COLO668 (cell line): Measurements from ENCODE around the gene CDH4.

Experiments used
- DNase-seq: peaks from one replicate; lab custom pipeline; 2025; ENCODE audit not compliant: unreplicated experiment; lab: John Stamatoyannopoulos, UW

The CDH4 gene

DNA sequence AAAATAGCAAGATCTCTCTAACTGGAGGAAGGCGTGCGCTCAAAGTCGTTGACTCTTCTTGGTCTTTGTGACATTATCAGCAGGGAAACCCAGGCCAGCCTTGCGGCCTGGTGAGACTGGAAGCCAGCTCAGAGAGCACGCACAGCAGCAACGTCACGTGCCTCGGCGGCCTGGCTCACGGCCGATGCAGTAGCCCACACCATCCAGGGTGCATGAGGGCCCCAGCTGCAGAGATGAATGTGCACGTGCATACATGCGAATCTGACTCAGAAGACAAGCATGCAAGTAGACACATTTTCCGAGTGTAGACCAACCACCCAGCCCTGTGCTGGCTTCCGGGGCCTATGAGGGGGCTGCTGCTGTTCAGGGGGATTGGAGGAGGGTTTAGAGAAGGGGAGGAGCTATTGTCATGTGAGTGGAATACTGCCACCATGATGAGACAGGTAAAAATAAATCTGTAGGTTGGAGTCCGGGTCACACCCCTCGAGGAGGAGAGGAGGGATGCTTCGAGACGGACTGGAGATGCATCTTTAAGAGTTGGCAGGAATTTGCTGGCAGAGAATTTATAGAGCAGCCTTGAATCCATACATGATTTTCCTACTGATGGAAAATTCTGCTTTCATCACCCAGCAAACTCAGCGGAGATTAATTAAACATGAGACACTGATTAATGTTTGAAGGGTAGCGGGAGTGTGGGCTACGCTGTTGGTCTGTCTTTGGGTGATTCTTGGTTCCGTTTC, 388.2 kb downstream of the CDH4 start:
- DNase-seq: no peak

DNA sequence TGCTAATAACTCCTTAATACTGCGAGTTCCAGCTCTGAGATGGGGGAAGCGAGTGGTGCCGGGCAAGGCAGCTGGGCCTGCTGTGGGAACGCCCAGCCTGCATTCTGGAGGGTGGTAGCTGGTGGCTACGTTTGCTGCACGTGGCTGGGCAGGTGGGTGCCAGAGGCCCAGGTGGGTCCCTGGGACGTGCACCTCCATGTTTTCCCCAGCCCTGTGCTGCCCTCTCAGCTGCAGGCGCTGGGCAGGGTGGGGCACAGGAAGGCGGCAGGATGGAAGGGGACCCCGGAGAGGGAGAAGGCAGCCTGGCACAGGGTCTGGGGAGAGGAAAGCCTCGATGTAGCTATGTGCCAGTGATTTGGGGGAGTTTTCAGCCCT, 388.8 kb downstream of the CDH4 start:
- no peak for DNase-seq

DNA sequence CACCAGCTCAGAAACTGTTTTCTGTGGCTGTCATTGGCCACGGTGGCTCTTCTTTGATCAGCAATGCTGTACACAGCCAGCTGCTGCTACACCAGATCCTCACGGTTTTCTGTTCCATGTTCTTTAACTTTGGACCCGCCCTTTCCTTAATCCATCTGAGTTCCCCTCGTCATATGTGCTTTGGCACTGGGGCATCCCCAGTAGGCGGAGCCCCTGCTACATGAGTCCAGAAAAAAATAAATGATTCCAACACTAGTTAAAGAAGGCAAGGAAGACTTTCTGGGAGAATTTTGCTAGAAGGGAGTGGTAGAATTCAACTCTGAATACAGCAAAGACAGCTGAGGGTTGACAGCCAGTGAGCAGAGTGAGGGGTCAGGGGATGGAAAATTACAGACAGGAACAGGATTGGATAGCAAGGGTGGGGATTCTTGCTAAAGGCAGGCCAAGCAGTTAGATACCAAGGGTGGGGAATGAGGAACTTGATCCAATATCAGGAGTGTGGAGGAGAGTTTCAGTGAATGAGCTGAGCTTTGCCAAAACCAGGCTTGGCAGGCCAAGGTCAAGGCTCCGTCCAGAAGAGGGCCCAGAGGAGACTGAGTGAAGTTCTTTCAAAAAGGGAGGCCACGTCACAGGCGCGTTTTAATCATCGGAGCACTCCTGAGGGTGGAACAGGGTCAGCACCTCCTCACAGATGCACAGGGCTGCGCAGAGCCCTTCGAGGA, 391.8 kb downstream of the CDH4 start:
- DNase-seq: no peak

DNA sequence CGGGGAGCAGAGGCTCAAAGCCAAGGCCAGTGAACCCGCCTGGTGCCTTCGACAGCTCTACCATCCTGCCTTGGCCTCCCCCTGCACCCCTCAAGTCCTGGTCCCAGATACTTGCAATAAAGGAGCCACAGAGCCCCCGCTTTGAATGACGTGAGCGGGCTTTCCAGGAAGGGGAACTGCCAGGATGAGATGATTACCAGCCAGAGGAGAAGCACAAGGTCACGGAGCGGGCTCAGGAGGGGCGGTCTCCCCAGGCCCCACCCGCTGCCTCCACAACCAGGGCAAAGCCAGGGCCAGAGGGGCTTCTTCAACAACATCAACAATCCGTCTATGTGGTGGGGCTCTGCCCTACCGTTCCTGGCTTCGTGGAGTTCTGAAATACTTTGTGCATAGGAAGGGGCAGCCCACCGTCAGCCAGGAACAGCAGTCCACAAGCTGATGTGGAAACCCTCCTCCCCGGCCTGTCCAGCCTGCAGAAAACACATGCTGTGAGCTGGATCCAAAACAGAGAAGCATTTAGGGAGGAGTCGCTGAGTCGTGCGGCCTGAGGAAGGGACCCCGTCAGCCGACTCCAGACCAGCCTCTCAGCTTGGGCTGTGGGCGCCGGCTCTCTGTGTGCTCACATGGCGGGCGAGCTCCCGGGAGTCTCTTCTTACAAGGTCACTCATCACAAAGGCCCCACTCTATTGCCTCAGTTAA, 392.5 kb downstream of the CDH4 start:
- no peak for DNase-seq

DNA sequence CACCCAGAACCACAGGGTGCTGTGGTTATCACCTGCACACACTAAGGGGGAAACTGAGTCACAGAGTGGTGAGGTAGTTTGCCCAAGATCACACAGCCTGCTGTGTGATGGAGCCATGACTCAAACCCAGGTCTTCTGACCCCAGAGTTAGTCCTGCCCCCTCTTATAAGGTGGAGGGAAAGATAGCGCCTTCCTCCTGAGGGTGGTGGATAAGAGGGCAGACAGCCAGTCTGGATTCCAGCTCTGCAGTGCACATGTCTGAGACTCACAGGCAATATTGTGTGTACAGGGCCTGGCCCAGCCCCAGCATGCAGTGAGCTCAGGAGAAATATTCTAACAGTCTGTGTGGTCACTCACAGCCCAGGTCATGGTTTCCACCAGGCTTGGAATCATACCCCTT, 393.7 kb downstream of the CDH4 start:
- DNase-seq: no peak

DNA sequence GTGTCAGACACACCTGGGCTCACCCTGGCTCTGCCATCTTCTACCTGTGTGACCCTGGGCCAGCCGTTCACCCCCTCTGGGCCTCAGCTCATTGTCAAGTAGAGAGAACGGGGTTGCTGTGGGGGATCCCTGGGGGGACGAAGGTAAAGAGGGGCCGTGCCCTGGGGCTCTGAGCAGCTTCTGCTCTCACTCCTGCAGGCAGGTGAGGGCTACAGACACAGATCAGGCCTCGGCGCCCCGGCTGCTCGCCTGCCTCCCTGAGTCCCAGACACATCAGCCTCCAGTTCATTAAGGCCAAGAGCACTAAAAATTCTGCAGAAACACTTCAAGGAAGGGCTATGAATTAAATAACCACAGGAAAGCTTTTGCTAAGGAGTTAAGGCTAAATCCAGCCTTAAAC, 394.4 kb downstream of the CDH4 start:
- DNase-seq: no peak

DNA sequence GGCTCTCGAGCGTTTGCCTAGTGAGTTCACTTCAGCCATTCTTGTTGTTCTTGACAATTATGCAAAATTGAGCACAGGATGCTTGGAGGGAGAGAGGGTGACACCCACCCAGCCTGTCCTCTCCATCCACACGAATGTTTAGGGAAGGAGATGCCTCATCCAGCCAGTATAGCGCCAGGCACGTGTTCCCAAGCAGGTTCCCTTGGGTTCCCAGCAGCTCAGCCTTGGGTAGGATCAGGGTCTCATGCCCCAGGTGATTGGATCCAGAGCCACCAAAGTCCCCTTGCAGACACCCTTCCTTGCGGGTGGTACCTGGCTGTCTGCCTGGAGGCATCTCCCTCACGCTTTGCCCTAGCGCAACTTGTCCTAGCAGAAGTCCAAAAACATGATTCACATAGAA, 394.9 kb downstream of the CDH4 start:
- no peak for DNase-seq

DNA sequence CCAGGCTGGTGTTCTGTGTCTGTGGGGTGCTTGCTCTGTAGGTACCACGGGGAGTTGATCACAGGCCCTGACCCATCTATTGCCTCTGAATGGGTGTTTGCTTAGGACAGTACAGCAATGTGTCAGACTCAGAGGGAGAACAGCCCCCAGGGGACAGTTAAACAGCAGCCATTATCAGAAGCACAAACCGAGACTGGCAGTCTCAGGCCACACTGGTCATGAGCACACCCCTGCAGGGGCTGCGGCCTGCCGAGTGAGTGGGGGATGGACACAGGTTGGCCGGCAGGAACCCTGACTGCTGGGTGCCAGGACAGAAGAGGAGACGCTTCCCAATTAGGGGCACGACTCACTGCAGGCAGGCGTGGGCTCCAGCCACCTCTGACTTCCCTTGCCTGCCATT, 395.6 kb downstream of the CDH4 start:
- no peak for DNase-seq

DNA sequence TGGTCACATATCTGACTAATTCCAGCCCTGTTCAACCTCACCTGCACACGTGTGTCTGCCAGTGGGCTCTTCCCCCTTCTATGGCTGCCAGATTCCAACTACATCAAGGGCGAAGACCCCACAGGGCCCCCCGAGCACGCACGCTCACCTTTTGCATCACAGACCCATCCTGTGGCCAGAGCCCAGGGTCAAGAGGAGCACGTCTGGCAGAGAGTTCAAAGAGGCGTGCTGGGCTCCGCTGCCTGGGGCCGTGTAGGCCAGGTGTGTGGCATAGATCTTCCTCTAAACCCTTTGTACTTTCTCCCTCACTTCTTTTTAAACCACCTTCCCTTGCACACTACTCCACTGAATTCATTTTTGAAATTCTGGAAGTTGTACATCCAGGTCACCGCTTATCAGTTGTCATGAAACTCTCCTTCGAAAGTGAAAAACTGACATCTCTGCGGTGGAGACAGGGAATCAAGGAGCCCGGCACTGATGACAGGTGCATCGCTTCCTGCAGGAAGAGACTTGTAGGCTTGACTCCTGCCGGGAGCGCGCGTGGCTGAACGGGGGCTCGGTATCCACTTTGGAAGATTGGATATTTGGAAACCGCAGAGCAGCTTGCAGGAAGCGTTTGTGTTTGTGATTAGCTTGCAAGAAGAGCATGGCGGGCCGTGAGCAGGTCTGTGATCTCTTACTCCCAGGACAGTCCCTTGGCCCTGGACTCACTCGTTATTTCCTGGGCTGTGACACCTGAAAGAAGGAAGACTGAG, 397.2 kb downstream of the CDH4 start:
- no peak for DNase-seq

DNA sequence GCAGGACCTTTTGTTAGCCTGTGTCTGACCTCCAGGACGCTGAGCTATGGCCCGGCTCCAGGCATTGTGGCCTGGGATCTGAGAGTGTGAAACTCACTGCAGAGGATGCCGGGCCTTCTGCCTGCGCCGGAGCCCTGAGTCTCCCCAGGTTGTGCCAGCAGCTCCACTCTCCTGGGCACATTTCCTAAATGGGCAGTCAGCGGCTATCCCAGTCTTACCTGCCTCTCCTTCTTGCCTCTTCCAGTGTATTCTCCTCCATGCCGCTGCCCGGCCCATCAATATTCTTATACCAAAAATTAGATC, 397.8 kb downstream of the CDH4 start:
- DNase-seq: no peak

DNA sequence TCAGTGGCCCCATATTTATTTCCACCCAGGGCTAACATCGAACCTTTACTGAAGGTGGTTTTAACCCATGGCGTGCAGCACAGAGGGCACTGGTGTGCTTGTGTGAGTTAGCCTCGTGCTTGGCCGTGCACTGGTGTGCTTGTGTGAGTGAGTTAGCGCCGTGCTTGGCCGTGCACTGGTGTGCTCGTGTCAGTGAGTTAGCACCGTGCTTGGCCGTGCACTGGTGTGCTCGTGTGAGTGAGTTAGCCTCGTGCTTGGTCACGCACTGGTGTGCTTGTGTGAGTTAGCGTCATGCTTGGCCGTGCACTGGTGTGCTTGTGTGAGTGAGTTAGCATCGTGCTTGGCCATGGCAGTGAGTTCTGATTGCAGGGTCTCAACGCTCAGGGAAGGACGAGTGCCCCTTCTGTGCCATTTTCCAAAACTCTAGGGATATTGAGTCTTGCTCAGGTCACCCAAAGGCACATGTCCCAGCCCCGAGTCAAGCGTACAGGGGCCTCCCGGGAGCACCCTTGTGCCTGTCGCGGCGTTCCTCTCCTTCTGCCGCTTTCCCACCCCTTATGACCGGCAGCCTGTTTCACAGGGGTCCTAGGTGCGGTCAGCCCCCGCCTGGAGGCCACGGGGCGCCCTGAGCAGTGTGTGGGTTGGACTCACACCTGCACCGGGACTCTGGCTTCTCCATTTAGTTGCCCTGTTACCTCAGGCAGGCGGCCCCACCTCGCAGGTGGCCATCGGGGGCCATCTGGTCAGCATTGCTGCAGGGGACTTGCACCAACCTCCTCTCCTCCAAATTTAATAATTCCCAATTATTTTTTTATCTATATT, 399.1 kb downstream of the CDH4 start:
- DNase-seq: no peak

DNA sequence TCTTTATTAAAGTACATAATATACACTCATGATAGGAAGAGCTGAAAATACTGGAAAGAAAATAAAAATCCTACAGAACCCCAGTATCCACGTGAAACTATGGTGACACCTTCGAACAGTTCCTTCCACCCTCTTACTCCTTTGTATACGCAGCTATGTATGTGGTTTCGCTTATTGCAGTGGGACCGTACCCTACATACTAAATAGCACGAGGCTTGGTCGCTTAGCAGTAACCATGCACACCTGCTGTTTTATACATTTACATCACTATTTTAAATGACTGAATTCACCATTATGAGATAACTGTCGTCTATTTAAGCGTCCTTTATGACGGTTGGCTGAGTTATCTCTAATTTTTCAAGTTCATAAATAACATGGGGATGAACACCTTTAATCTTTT, 400.1 kb downstream of the CDH4 start:
- no peak for DNase-seq

DNA sequence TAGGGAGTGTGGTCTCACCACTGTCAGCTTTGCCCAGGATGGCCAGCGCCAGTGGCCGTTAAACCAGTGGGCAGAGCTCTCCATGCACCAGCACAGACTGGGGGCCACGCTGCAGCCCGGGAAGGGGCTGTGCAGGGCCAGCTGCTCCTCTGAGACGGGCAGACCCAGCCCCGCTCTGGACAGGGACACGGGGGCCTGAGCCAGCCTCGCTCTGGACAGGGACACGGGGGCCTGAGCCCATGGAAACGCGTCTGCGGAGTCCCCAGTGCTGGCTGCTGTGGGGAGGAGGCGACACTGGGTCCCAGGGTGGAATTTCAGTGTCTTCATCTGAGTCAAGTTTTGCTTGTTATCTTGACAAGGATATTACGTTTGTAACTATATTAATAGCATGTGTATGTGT, 402.7 kb downstream of the CDH4 start:
- no peak for DNase-seq

DNA sequence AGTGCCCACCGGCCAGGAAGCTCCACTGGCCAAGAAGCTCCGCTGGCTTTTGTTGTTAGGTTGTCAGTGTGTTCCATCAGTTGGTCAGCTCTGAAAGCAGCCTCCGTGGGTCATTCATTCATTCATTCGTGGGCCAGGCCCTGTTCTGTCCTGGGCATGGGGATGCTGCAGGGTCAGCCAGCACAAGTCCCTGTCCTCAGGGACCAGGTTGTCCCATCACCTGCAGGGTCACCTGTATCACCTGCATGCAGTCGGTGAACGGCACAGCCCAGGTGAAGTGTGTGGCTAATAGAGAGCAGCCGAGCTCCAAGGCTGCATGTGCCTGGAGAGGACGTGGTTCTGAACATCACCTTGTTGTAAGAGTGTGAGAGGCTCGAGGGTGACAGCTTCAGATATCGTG, 403.5 kb downstream of the CDH4 start:
- no peak for DNase-seq

DNA sequence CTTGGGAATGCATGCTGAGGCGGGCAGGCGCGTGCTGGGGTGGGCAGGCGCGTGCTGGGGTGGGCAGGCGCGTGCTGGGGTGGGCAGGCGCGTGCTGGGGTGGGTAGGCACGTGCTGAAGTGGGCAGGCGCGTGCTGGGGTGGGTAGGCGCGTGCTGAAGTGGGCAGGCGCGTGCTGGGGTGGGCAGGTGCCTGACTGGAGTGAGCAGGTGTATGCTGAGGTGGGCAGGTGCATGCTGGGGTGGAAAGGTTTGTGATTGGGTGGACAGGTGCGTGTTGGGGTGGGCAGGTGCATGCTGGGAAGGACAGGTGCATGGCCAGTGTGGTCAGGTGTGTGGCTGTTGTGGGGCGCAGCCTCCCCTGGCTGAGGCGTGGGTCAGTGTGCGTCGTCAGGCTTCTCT, 404.1 kb downstream of the CDH4 start:
- DNase-seq: no peak

DNA sequence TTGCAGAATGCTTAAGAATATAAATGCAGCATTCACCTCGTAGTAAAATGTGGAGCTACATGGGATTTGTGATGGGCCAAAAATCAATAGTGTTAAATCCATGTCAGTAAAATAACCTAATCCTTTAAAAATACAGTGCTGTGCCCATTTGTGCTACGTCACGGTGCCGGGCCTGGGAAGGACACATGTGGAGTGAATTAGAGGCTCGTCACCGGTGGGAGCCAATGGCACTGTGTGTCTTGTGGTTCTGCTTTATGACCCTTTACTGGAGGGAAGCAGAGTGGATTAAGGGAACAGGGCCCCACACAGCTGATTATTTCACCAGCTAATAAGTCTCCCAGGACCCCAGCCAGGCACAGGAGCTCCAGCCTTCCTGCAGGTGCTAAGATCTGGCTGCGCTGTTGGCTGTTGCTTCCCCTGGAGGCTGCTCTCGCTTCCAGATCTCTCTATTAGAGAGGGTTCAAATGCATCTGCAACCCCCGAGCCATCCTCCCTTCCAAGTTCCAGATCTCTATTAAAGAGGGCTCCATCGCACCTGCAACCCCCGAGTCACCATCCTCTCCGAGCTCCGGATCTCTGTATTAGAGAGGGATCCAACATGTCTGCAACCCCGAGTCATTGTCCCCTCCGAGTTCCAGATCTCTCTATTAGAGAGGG, 405.8 kb downstream of the CDH4 start:
- DNase-seq: no peak

DNA sequence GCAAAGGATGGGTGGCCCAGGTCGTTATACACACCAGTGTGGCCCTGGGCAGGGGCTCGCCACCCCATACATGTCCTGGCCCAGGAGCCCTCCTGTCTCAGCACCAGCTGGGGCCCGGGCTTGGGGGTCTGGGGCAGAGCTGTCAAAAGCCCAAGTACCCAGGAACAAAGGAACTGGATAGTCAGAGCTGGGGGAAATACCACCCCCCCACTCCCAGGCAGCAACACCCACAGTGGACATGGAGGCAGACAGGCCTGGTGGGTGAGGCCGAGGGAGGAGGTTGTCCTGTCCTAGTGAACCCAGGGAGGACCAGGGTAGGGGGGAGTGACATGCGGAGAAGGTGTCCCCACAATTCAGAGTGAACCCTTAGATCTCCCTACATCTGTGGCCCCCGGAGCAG, 406.5 kb downstream of the CDH4 start:
- DNase-seq: no peak

DNA sequence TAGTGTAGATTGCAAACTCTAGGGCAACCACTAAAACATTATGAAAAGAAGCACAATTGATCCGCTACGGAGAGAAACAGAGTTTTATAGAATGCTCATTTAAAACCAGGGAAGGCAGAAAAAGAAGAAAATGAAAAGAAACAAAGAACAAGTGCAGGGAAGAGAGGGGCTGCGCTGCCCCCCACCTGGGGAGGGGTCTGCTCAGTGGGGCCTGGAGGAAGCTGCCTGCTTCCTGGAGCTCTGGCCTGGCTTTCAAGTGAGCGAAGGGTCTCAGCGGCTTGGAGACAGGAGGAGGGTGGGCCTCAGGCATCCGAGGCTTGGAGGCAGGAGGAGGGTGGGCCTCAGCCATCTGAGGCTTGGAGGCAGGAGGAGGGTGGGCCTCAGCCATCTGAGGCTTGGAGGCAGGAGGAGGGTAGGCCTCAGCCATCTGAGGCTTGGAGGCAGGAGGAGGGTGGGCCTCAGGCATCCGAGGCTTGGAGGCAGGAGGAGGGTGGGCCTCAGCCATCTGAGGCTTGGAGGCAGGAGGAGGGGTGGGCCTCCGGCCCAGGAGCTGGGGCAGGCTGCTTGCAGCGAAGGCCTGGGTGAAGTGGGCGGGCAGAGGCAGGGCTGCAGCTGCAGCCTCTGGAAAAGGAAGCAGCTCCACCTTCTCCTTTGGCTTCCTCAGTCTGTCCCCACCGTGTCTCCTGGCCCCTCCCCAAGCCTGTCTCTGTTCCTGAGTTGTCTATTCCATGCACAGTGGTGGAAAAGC, 407.4 kb downstream of the CDH4 start:
- no peak for DNase-seq

DNA sequence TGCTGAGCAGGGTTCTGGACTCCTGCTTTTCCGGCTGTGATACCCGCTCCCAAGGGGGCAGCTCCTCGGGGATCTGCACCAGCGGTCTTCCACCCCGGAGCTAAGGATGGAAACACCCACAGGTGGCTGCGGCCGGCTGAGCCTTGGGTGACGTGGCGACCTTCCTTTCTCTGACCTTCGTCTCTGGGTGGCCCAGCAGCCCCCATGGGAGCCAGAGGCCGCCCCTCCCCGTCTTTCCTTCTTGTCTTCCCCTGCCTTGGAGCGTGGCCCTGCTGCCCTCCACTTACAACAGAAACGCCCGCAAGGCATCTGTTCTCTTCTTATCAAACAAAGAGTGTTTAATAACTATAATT, 407.9 kb downstream of the CDH4 start:
- no peak for DNase-seq

DNA sequence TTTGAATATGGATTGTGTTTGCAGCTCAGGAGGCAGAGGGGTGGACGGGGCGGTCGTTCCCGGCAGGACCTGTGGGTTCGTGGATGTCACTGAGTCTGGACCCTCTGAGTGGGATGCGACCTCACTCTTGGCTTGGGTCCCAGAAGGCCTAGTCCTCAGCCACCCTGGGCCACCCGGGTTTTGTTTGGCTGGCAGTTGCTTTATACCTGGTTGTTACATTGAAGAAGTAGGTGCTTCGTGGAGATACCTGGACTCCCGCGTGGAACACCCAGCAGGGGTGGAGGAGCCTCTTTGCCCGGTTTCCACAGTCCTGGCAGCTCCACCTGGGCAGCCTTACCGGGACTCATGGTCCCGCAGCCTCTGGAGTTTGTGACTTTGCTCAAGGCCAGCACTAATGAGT, 408.5 kb downstream of the CDH4 start:
- DNase-seq: no peak
